Endothelial cell of umbilical vein (primary cell): ENCODE measurements around the gene OOEP.

ENCODE experiments used
- CTCF ChIP-seq, 2 donors: IDR thresholded peaks; 1 replicate in 1 of 2; 2 replicates in 1 of 2; pipeline ENCODE4 v1.5.1; 2011; ENCODE audit warnings: low read length in 2 of 2, mild to moderate bottlenecking in 2 of 2, moderate library complexity in 2 of 2, control low read depth in 1 of 2, inconsistent platforms in 1 of 2, low read depth in 1 of 2; ENCODE audit not compliant: insufficient read depth in 1 of 2; ENCODE audit errors: extremely low read depth in 1 of 2
- EZH2 ChIP-seq: IDR thresholded peaks from 2 replicates; pipeline ENCODE4 v1.6.1; 2012; ENCODE audit warnings: borderline replicate concordance, low read depth, mild to moderate bottlenecking, moderate library complexity, low read length, inconsistent platforms; ENCODE audit not compliant: severe bottlenecking
- MAX ChIP-seq: IDR thresholded peaks from 2 replicates; pipeline ENCODE4 v1.6.1; 2011; ENCODE audit not compliant: insufficient read depth, insufficient read length
- POLR2AphosphoS5 ChIP-seq: IDR thresholded peaks from 2 replicates; pipeline ENCODE4 v1.6.1; 2012; ENCODE audit warnings: low read depth, mild to moderate bottlenecking, control low read depth, low read length, moderate library complexity; ENCODE audit not compliant: insufficient read depth

- TF ChIP-seq MAX (no peak), CTCF (IDR thresholded peaks at IDR 0.05; ENCODE audit: extremely low read depth in 1 of 2, insufficient read depth in 1 of 2, low read depth in 1 of 2, low read length in 2 of 2) (no peak), EZH2 (no peak), POLR2AphosphoS5 (no peak)
Observed at GRCh38 chr6:73371984-73372383, 2.3 kb upstream of the OOEP start.
